Fibroblast of lung (primary cell): ENCODE measurements around the gene SPECC1L. TPM values are rescaled to one million over a fixed set of nuclear protein-coding genes. Genes with fewer than 3 reads are reported as not detected.

Experiments used
- DNase-seq, 2 donors: peaks; one replicate each; pipeline versions ENCODE4 v3.0.0 to v3.0.0-alpha.2; 2010; ENCODE audit warnings: low read depth in 2 of 2
- H2AFZ ChIP-seq: 2 replicates; pipeline ENCODE4 v1.5.1; 2012; ENCODE audit warnings: low read length, control low read depth, inconsistent platforms
- H3K27ac ChIP-seq: 2 replicates; pipeline ENCODE4 v1.5.1; 2011; ENCODE audit warnings: low read length, control low read depth; ENCODE audit not compliant: insufficient read depth
- H3K27me3 ChIP-seq: 2 replicates; pipeline ENCODE4 v1.5.1; 2011; ENCODE audit warnings: mild to moderate bottlenecking, low read length; ENCODE audit not compliant: control insufficient read depth, insufficient read depth
- H3K36me3 ChIP-seq: 2 replicates; pipeline ENCODE4 v1.5.1; 2011; ENCODE audit warnings: low read length; ENCODE audit not compliant: control insufficient read depth, insufficient read depth
- H3K4me1 ChIP-seq: 2 replicates; pipeline ENCODE4 v1.5.1; 2011; ENCODE audit warnings: low read length; ENCODE audit not compliant: control insufficient read depth, insufficient read depth; ENCODE audit errors: extremely low read depth
- H3K4me2 ChIP-seq: 2 replicates; pipeline ENCODE4 v1.5.1; 2011; ENCODE audit warnings: low read length, control low read depth; ENCODE audit not compliant: insufficient read depth; ENCODE audit errors: extremely low read depth
- H3K4me3 ChIP-seq, 4 experiments: fragments of 200-600 bp in 1 of 4; sonication (generic) in 1 of 4; replicated peaks in 1 of 4; 2 replicates each; pipeline ENCODE4 v1.5.1; 2011 to 2016; ENCODE audit warnings: low read length in 4 of 4, low read depth in 3 of 4, mild to moderate bottlenecking in 3 of 4, control low read depth in 2 of 4, inconsistent platforms in 1 of 4, mixed read lengths in 1 of 4; ENCODE audit not compliant: insufficient read depth in 1 of 4; ENCODE audit errors: control extremely low read depth in 1 of 4
- H3K79me2 ChIP-seq: 2 replicates; pipeline ENCODE4 v1.5.1; 2012; ENCODE audit warnings: mild to moderate bottlenecking, low read length, inconsistent platforms; ENCODE audit not compliant: control insufficient read depth, insufficient read depth
- H3K9ac ChIP-seq: 2 replicates; pipeline ENCODE4 v1.5.1; 2011; ENCODE audit warnings: mild to moderate bottlenecking, low read length, control low read depth; ENCODE audit not compliant: insufficient read depth
- H3K9me3 ChIP-seq: 2 replicates; pipeline ENCODE4 v1.5.1; 2012; ENCODE audit warnings: low read depth, low read length; ENCODE audit not compliant: control insufficient read depth, insufficient read depth
- H4K20me1 ChIP-seq: 2 replicates; pipeline ENCODE4 v1.5.1; 2011; ENCODE audit warnings: low read length; ENCODE audit not compliant: control insufficient read depth, insufficient read depth; ENCODE audit errors: extremely low read depth
- EZH2 ChIP-seq: IDR thresholded peaks from 2 replicates; pipeline ENCODE4 v1.5.1; 2012; ENCODE audit warnings: low read length, control low read depth, mild to moderate bottlenecking; ENCODE audit errors: missing control alignments
- polyA plus RNA-seq, 2 donors: library from polyadenylated mRNA; depleted of rRNA in 1 of 2; stranded (reverse) in 1 of 2; unstranded in 1 of 2; fragments of >200 nt; gene quantifications; 2 replicates each; pipeline ENCODE4 v1.2.1, GENCODE V29; 2011 to 2012; ENCODE audit warnings: missing spikeins in 1 of 2
- total RNA-seq: library from RNA; depleted of rRNA; stranded (reverse); fragments of >200 nt; gene quantifications from 2 replicates; pipeline ENCODE4 v1.2.1, GENCODE V29; 2014
- TF ChIP-seq, protein P1 (sequence below), 2 donors: IDR thresholded peaks in 1 of 2; conservative IDR thresholded peaks in 1 of 2; 1 replicate in 1 of 2; 2 replicates in 1 of 2; pipeline ENCODE4 v1.5.1; 2011 to 2012; ENCODE audit warnings: low read length in 2 of 2, control low read depth in 1 of 2, inconsistent platforms in 1 of 2, low read depth in 1 of 2, mild to moderate bottlenecking in 1 of 2

Gene SPECC1L
- total and polyA plus RNA-seq, 2 donors (not counting 1 experiment from before 2014, with no cell fraction given) = 40.3 to 46.2 TPM

- Histone ChIP-seq H3K9ac (no peak overlapping the region), H3K4me1 (peaks cover 3% of the 10 kb centered on the region), H3K4me3 (no peak overlapping the region), H3K36me3 (no peaks in the 10 kb centered on the region), H3K79me2 (no peaks in the 10 kb centered on the region), H3K4me2 (no peak overlapping the region), H2AFZ (no peak overlapping the region), H4K20me1 (no peaks in the 10 kb centered on the region), H3K27ac (no peak overlapping the region), H3K9me3 (no peaks in the 10 kb centered on the region), H3K27me3 (peaks cover 3% of the 10 kb centered on the region)
- DNase-seq = no peak
- TF ChIP-seq, protein P1, sequence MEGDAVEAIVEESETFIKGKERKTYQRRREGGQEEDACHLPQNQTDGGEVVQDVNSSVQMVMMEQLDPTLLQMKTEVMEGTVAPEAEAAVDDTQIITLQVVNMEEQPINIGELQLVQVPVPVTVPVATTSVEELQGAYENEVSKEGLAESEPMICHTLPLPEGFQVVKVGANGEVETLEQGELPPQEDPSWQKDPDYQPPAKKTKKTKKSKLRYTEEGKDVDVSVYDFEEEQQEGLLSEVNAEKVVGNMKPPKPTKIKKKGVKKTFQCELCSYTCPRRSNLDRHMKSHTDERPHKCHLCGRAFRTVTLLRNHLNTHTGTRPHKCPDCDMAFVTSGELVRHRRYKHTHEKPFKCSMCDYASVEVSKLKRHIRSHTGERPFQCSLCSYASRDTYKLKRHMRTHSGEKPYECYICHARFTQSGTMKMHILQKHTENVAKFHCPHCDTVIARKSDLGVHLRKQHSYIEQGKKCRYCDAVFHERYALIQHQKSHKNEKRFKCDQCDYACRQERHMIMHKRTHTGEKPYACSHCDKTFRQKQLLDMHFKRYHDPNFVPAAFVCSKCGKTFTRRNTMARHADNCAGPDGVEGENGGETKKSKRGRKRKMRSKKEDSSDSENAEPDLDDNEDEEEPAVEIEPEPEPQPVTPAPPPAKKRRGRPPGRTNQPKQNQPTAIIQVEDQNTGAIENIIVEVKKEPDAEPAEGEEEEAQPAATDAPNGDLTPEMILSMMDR (conservative IDR thresholded peaks at IDR 0.05 in 1 of 2, IDR thresholded peaks at IDR 0.05 in 1 of 2; ENCODE audit: low read depth in 1 of 2, low read length in 2 of 2) = no peak
- TF ChIP-seq EZH2 = no peak
These were observed 174.3 kb downstream of the SPECC1L start for GRCh38 chr22:24444729-24445466.

DNA sequence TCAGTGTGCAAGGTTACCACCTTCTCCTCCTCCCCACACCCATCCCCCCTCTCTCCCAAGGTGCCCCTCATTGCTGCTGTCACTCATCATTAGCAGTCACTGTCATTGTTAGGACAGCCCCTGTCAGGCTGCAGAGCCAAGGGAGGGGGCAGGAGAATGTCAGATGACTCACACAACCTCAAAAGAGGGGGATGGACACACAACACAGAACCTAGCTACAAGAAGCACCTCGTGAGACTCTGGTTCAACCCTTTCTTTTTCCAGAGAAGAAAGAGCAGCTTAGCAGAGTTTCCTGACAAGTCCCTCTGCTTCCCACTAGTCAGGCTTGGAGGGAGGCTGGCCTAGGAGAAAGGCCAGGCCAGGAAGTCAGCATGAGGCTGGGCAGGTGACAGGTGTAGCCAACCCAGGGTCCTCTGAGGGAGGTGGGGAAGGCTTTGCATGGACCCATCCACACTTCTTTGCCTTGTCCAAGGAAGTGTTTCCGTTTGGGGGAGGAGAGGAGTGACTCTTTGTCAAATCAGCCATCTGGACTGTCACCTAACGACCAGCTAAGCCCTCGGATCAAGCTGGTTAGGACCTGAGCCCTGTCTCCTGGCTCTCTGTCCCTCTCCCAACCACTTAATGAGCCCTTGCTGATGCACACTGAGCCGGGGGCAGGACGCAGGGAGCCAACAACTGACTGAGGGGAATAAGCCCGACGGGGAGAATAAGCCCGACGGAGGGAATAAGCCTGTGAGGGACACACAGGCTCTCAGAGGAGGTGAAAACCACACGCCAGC lies 175.0 kb downstream of the SPECC1L start:
- TF ChIP-seq, protein P1 (conservative IDR thresholded peaks at IDR 0.05 in 1 of 2, IDR thresholded peaks at IDR 0.05 in 1 of 2; ENCODE audit: low read depth in 1 of 2, low read length in 2 of 2) = no peak
- TF ChIP-seq EZH2 = no peak
- Histone ChIP-seq H3K9me3 (no peaks in the 10 kb centered on the region), H2AFZ (no peak overlapping the region), H4K20me1 (no peaks in the 10 kb centered on the region), H3K36me3 (no peaks in the 10 kb centered on the region), H3K9ac (no peak overlapping the region), H3K79me2 (no peaks in the 10 kb centered on the region), H3K27me3 (peaks cover 5% of the 10 kb centered on the region), H3K4me2 (no peak overlapping the region), H3K4me3 (no peak overlapping the region), H3K27ac (no peak overlapping the region), H3K4me1 (peaks cover 3% of the 10 kb centered on the region)
- no peak for DNase-seq

- H4K20me1 ChIP-seq = no peaks in the 10 kb centered on the region
- no peak overlapping the region for H3K4me2 ChIP-seq
- peaks cover 3% of the 10 kb centered on the region for H3K4me1 ChIP-seq
- peaks cover 5% of the 10 kb centered on the region for H3K27me3 ChIP-seq
- H3K79me2 ChIP-seq = no peaks in the 10 kb centered on the region
- no peak overlapping the region for H3K4me3 ChIP-seq
- no peaks in the 10 kb centered on the region for H3K9me3 ChIP-seq
- no peak overlapping the region for H3K9ac ChIP-seq
- no peak overlapping the region for H2AFZ ChIP-seq
- no peak overlapping the region for H3K27ac ChIP-seq
- no peak for TF ChIP-seq EZH2
- TF ChIP-seq, protein P1 (conservative IDR thresholded peaks at IDR 0.05 in 1 of 2, IDR thresholded peaks at IDR 0.05 in 1 of 2; ENCODE audit: low read depth in 1 of 2, low read length in 2 of 2) = no peak
- no peak for DNase-seq
- H3K36me3 ChIP-seq = no peaks in the 10 kb centered on the region
These were observed 175.6 kb downstream of the SPECC1L start for GRCh38 chr22:24446260-24446611.
